ENCODE results near the gene CPSF7.
A peak's percentile ranks its signal among the peaks of the same experiment; 100 is the strongest.

CPSF7 gene

DNA sequence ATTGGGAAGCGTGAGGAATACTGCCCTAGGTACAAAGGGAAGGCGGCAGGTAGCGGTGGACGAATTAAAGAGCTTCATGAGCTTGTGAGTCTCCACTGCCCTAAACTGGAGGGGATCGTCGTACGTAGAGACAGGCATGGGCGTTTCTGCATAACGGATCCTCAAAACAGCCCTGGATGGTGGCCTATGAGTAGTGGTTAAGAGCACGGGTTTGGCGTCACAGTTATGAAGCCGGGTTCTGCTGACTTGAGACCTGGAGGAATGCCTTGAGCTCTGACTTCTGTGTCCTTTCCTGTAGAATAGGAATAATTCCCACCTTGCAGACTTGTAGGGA lies 67.3 kb downstream of the CPSF7 start:
- peak overlapping the region; percentile 93 for H3K4me3 ChIP-seq (ENCODE audit: low read length)
- TF ChIP-seq ZNF274 (IDR thresholded peaks at IDR 0.05; ENCODE audit: low read depth, low read length), result no peak

DNA sequence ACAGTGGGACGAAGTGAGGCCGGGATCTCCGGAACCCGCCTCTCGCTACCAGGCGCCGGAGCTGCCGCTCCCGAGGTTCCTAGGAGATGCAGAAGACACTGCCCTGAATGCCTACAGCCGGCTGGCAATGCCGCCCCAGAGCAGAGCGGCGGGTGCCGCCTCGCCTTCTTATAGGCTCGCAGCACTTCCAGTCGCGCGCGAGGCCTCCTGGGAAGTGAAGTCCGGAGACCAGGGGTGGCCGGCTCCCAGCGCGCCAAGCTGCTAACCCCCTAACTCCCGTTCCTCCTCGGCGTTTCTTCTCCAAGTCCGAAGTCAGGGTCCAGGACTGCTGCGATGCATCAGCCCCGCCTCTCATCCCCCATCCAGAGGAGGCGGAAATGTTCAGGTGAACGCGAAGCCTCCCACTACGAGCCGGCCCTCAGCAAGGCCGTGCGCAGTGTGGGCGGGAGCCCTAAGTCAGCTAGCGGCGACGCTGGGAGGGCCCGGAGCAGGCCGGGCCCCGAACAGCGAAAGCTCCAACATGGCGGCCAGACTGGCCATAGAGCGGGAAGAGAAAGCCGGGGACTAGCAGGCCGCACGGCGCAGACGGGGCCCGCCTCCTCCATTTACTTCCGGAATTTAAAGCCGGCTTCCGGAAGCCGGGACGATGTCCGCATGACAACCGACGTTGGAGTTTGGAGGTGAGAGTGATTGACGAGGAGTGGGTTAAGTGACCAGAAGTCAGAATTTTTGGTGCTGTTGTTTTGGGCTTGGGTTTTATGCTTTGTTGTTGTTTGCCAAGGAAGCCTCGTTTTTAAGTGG lies 67.8 kb downstream of the CPSF7 start, which contains the start of the genes CYB561A3 and TMEM138:
Gene CYB561A3 (minus strand): TSS at position 142 of the 801 bp plus-strand sequence. CDS start 5,169 bp downstream, outside the sequence.
Gene TMEM138 (plus strand): TSS at position 634 of the 801 bp plus-strand sequence. CDS start 2,017 bp downstream, outside the sequence.
- TF ChIP-seq ZNF274 (IDR thresholded peaks at IDR 0.05; ENCODE audit: low read depth, low read length), result no peak
- H3K4me3 ChIP-seq (ENCODE audit: low read length), result peak within 1 kb of the TSS; percentile 93

DNA sequence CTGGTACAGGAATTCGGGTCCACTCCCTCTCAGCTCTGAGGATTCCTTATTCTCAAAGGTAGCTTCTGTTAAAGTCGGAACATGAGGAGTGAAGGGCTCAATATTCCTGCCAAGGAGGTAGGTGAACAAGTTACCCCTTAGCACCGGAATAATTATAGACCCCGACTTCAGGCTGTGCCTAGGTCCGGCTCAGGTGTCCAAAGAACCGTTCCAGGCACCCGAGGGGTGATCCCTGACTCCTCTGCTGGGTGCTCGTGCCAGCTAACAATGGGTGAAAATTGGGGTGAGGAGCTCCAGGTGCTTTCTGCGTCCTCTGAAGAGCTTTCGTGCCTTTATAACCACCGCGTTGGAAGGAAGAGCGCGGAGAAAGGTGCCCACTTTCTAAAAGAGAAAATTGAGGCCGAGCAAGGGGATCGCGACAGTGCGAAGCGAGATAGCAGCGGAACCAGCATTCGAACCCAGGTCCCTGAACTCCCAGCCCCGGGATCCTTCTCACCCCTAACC lies 68.5 kb downstream of the CPSF7 start:
- peak overlapping the region; percentile 93 for H3K4me3 ChIP-seq (ENCODE audit: low read length)
- no peak for TF ChIP-seq ZNF274 (IDR thresholded peaks at IDR 0.05; ENCODE audit: low read depth, low read length)

DNA sequence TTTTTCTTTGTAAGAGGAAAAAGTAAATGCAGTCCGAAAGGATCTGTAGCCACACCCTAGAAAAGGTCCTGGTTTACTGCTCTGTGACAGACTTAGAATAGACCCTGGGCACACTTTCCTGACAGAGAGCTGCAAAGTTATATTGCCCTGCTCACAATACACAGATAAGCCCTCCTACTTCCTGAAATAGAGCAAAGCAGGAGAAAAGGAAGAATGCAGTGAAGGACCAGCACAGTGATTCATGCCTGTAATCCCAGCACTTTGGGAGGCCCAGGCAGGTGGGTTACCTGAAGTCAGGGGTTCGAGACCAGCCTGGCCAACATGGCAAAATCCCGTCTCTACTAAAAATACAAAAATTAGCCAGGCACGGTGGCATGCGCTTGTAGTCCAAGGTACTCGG lies 70.3 kb downstream of the CPSF7 start:
- TF ChIP-seq ZNF274 (IDR thresholded peaks at IDR 0.05; ENCODE audit: low read depth, low read length), result no peak

DNA sequence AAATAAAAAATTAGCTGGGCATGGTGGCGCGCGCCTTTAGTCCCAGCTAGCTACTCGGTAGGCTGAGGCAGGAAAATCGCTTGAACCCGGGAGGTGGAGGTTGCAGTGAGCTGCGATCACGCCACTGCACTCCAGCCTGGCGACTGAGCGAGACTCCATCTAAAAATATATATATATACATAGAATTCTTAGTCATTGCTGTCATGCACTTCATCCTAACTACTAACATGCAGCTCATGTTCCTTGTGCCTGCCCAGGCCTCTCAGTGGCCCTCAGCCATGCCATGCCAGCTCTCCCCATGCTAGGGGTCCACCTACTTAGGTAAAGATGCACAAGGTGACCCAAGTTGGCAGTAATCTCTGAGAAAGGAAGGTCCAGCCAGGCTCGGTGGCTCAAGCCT lies 71.2 kb downstream of the CPSF7 start:
- H3K4me3 ChIP-seq (ENCODE audit: low read length), result no peak overlapping the region
- TF ChIP-seq ZNF274 (IDR thresholded peaks at IDR 0.05; ENCODE audit: low read depth, low read length), result no peak

More for the DNA sequence above, 70.3 kb downstream of the CPSF7 start:
- no peak overlapping the region; the same call in 1 of the 2 replicates for H3K4me3 ChIP-seq (ENCODE audit: low read length)

DNA sequence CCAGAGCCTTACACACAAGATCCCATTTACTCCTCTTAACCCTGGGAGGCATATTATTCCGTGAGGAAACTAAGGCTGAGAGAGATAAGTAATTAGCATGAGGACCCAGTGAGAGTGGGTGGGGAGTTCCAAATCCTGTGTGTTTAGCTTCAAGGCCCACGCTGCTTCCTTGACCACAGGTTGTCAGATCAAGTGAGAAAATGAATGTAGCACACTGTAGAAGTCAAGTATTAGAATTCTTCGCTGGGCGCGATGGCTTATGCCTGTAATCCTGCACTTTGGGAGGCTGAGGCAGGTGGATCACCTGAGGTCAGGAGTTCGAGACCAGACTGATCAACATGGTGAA lies 71.9 kb downstream of the CPSF7 start:
- no peak for TF ChIP-seq ZNF274 (IDR thresholded peaks at IDR 0.05; ENCODE audit: low read depth, low read length)
- H3K4me3 ChIP-seq (ENCODE audit: low read length), result peak overlapping the region; percentile 12; the same call in 1 of the 2 replicates

DNA sequence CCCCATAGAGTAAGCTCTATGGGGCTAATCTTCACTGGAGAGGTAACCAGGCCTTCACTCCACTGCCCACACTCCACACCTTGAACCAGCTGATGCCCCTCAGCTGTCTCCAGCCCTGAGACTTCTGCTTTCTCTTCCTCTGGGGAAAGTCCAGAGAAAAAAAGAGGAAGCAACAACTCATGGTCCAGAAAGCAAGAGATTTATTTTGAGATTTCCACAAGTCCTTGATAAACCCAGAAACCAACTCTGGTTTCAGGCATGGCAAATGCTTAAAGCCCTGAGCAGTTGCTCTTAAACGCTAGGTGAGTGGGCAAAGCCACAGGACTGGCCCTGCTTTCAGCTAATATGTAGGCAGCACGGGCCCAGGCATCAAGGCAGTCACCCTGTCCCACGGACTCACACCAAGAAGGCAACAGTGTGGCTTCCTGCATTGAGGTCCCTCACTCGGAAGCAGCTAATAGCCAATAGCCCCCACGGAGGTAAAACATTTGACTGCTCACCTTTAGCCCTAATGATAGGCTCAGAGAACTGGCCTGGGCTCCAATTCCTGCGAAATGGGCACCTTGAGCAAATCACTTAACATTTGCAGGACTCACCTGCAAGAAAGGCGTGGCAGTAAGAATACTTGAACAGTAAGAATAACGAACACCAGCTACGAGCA lies 72.4 kb downstream of the CPSF7 start:
- H3K4me3 ChIP-seq (ENCODE audit: low read length), result peak overlapping the region; percentile 12; the same call in 1 of the 2 replicates
- no peak for TF ChIP-seq ZNF274 (IDR thresholded peaks at IDR 0.05; ENCODE audit: low read depth, low read length)

DNA sequence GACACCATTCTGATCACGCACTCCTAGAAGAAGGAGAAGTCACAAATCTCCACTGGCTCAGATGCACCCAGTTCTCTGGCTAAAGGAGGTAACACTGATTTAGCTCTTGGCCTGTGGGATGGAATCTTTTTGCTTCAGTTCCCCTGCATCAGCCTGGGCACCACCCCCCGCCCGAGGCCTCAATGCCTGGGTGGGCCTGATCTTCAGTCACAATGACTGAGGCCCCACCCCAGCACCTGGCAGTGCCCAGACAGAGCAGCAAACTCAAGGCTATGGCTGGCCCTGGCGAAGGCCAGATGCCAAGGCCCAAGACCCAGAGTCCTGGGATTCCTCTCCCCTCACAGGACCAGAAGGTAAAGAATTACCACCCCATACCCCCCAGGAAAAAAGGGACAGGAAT lies 73.1 kb downstream of the CPSF7 start:
- TF ChIP-seq ZNF274 (IDR thresholded peaks at IDR 0.05; ENCODE audit: low read depth, low read length), result no peak
- no peak overlapping the region; the same call in 1 of the 2 replicates for H3K4me3 ChIP-seq (ENCODE audit: low read length)

DNA sequence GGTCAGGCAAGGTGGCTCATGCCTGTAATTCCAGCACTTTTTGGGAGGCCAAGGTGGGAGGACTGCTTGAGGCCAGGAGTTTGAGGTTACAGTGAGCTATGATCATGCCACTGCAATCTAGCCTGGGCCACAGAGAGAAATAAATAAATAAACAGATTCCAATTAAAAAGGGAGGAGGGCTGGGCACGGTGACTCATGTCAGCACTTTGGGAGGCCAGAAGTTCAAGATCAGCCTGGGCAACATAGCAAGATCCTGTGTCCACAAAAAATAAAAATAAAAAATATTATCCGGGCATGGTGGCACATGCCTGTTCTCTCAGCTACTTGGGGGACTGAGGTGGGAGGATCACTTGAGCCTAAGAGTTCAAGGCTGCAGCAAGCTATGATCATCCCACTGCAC lies 75.6 kb downstream of the CPSF7 start:
- no peak for TF ChIP-seq ZNF274 (IDR thresholded peaks at IDR 0.05; ENCODE audit: low read depth, low read length)
- H3K4me3 ChIP-seq (ENCODE audit: low read length), result no peak overlapping the region

DNA sequence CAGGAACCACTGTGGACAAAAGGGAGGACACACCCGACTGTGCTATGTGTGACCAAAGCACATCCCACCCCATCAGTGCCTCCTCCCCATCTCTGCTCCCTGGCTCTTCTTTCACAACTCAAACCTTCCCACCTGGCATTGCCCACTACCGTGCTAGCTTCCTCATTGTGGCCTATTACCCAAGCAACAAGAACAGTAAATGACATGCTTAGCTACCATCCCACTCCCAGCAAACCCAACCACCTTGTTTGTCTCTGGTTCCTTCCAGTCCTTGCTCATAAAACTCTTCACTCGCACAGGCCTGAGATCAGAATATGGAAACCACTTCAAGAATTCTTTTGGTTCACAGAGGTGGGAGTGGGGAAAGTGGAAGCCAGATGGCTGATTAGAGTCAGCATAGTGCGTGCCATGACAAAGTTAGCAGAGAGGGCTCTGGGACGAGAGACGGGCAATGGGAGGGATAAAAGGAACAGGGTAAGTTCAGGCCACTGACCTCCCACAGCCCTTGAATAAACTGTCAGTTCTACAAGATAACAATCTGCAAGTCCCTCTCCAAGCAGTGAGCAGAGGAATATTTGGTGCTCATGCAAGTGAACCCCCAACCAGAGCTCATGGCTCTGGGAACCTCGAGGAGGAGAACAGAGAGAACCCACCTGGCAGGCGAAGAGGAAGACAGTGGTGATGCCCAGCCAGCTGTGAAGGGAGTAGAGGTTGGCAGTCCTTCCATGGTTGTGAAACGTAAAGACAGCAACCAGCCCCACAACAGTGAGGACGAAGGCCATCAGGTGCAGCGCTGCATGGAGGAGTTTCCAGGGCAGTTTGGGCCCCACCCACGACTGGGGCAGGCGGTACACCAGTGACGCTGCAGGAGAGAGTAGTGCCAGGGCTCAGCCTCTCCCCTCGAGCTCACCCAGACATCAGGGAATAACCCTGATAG lies 76.4 kb downstream of the CPSF7 start:
- H3K4me3 ChIP-seq (ENCODE audit: low read length), result no peak overlapping the region
- no peak for TF ChIP-seq ZNF274 (IDR thresholded peaks at IDR 0.05; ENCODE audit: low read depth, low read length)

All from GM08714 (cell line).